HepG2 (cell line): Measurements from ENCODE around the gene HSPA1A. TPM values are rescaled to one million over a fixed set of nuclear protein-coding genes. Genes with fewer than 3 reads are reported as not detected.

Source experiments
- ARID3A ChIP-seq: IDR thresholded peaks from 2 replicates; pipeline ENCODE4 v1.6.1; 2012; ENCODE audit warnings: low read depth, low read length, improper control_type of control experiment
- CEBPZ ChIP-seq: IDR thresholded peaks from 2 replicates; pipeline ENCODE4 v1.6.1; 2012; ENCODE audit warnings: low read length, improper control_type of control experiment
- GLI4 ChIP-seq: sonication (generic); formaldehyde crosslinking; IDR thresholded peaks from 2 replicates; pipeline ENCODE4 v1.5.1; 2020; ENCODE audit warnings: missing genetic modification reagents, mild to moderate bottlenecking, moderate library complexity, borderline replicate concordance
- HMG20B ChIP-seq: conservative IDR thresholded peaks from 2 replicates; pipeline ENCODE4 v1.6.1; 2016; ENCODE audit warnings: missing genetic modification reagents, missing compliant biosample characterization
- JUNB ChIP-seq: sonication (generic); formaldehyde crosslinking; IDR thresholded peaks from 2 replicates; pipeline ENCODE4 v1.8.0; 2022; ENCODE audit warnings: missing genetic modification reagents, mild to moderate bottlenecking, borderline replicate concordance
- NFATC3 ChIP-seq: sonication (generic); formaldehyde crosslinking; IDR thresholded peaks from 2 replicates; pipeline ENCODE4 v1.5.1; 2020; ENCODE audit warnings: mild to moderate bottlenecking, missing genetic modification reagents
- PAWR ChIP-seq: sonication (generic); formaldehyde crosslinking; IDR thresholded peaks from 2 replicates; pipeline ENCODE4 v1.4.0; 2020; ENCODE audit warnings: missing genetic modification reagents, mild to moderate bottlenecking, borderline replicate concordance
- POLR2A ChIP-seq, 2 experiments: IDR thresholded peaks; 2 replicates each; pipeline ENCODE4 v1.6.1; 2011; ENCODE audit warnings: low read depth in 2 of 2, low read length in 2 of 2, mild to moderate bottlenecking in 1 of 2, moderate library complexity in 1 of 2; ENCODE audit not compliant: insufficient read depth in 1 of 2
- RELA ChIP-seq: sonication (generic); formaldehyde crosslinking; IDR thresholded peaks from 2 replicates; pipeline ENCODE4 v1.4.0; 2020; ENCODE audit warnings: missing genetic modification reagents
- REXO4 ChIP-seq: sonication (generic); formaldehyde crosslinking; IDR thresholded peaks from 2 replicates; pipeline ENCODE4 v1.8.0; 2022; ENCODE audit warnings: missing genetic modification reagents, mild to moderate bottlenecking, borderline replicate concordance
- TEAD3 ChIP-seq: optimal IDR thresholded peaks from 2 replicates; pipeline ENCODE3; 2016; ENCODE audit warnings: borderline replicate concordance
- TGIF2 ChIP-seq: IDR thresholded peaks from 2 replicates; pipeline ENCODE4 v1.6.1; 2016; ENCODE audit warnings: control low read depth, missing compliant biosample characterization
- TMF1 ChIP-seq: sonication (generic); formaldehyde crosslinking; IDR thresholded peaks from 2 replicates; pipeline ENCODE4 v1.8.1; 2022; ENCODE audit warnings: low read depth, missing genetic modification reagents
- ZNF136 ChIP-seq: sonication (generic); formaldehyde crosslinking; IDR thresholded peaks from 2 replicates; pipeline ENCODE4 v1.8.1; 2022; ENCODE audit warnings: low read depth, mild to moderate bottlenecking, moderate library complexity, missing genetic modification reagents
- ZNF180 ChIP-seq: sonication (generic); formaldehyde crosslinking; IDR thresholded peaks from 2 replicates; pipeline ENCODE4 v1.4.0; 2020; ENCODE audit warnings: low read depth, missing genetic modification reagents, borderline replicate concordance
- ZNF205 ChIP-seq: IDR thresholded peaks from 2 replicates; pipeline ENCODE4 v1.6.1; 2018; ENCODE audit warnings: missing biosample characterization, missing genetic modification reagents
- ZNF234 ChIP-seq: sonication (generic); formaldehyde crosslinking; conservative IDR thresholded peaks from 2 replicates; pipeline ENCODE4 v1.5.1; 2020; ENCODE audit warnings: mild to moderate bottlenecking, missing genetic modification reagents
- ZNF253 ChIP-seq: sonication (generic); formaldehyde crosslinking; IDR thresholded peaks from 2 replicates; pipeline ENCODE4 v1.8.0; 2022; ENCODE audit warnings: mild to moderate bottlenecking, missing genetic modification reagents, borderline replicate concordance
- ZNF296 ChIP-seq: sonication (generic); formaldehyde crosslinking; conservative IDR thresholded peaks from 2 replicates; pipeline ENCODE4 v1.5.0; 2020; ENCODE audit warnings: mild to moderate bottlenecking, missing genetic modification reagents
- ZNF577 ChIP-seq: sonication (generic); formaldehyde crosslinking; IDR thresholded peaks from 2 replicates; pipeline ENCODE4 v1.4.0; 2020; ENCODE audit warnings: mild to moderate bottlenecking, low read depth, missing genetic modification reagents, borderline replicate concordance
- polyA plus RNA-seq, 8 experiments: library from polyadenylated mRNA; depleted of rRNA in 3 of 8; stranded (reverse) in 7 of 8; unstranded in 1 of 8; fragments of >200 nt; fragmentation: Illumina TruSeq in 4 of 8; extraction: Trizol in 4 of 8; gene quantifications; 2 replicates each; pipeline versions ENCODE4 v1.2.1 to v1.2.3, GENCODE V29; 2011 to 2016; ENCODE audit warnings: low read depth in 4 of 8, missing spikeins in 1 of 8, mixed read lengths in 1 of 8; ENCODE audit not compliant: insufficient read depth in 1 of 8
- total RNA-seq, 5 experiments: library from RNA; depleted of rRNA; stranded (reverse); fragments of >200 nt; fragmentation: Illumina TruSeq; extraction: Trizol; gene quantifications; 2 replicates each; pipeline ENCODE4 v1.2.3, GENCODE V29; 2016; ENCODE audit warnings: low read depth in 1 of 5
- TF ChIP-seq, protein P1 (sequence below): sonication (generic); formaldehyde crosslinking; IDR thresholded peaks from 2 replicates; pipeline ENCODE4 v1.8.1; 2023; ENCODE audit warnings: mild to moderate bottlenecking, moderate library complexity, missing genetic modification reagents
- TF ChIP-seq, protein P2 (sequence below): IDR thresholded peaks from 2 replicates; pipeline ENCODE4 v1.6.1; 2016

Gene HSPA1A
- total and polyA plus RNA-seq, 2 of the 13 experiments (the other 11 are each of a cell fraction or from before 2014, with no cell fraction given), result 44.5 to 85.0 TPM

DNA sequence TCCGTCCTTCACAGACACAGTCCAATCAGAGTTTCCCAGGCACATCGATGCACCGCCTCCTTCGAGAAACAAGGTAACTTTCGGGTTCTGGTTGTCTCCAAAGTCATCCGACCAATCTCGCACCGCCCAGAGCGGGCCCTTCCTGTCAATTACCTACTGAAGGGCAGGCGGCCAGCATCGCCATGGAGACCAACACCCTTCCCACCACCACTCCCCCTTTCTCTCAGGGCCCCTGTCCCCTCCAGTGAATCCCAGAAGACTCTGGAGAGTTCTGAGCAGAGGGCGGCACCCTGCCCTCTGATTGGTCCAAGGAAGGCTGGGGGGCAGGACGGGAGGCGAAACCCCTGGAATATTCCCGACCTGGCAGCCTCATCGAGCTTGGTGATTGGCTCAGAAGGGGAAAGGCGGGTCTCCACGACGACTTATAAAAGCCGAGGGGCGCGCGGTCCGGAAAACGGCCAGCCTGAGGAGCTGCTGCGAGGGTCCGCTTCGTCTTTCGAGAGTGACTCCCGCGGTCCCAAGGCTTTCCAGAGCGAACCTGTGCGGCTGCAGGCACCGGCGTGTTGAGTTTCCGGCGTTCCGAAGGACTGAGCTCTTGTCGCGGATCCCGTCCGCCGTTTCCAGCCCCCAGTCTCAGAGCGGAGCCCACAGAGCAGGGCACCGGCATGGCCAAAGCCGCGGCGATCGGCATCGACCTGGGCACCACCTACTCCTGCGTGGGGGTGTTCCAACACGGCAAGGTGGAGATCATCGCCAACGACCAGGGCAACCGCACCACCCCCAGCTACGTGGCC is 12.1 kb downstream of the HSPA1A start, which contains the start of gene HSPA1B (continued):
- peak; percentile 70 for TF ChIP-seq HMG20B
- TF ChIP-seq TGIF2, result no peak
- TF ChIP-seq ZNF205, result peak; percentile 21; the same call in 1 of the 2 replicates
- peak; percentile 53 for TF ChIP-seq TEAD3
- TF ChIP-seq JUNB (CRISPR knock-in tag), result no peak
- TF ChIP-seq GLI4 (CRISPR knock-in tag), result peak; percentile 72; the same call in 1 of the 2 replicates
- TF ChIP-seq ZNF180 (CRISPR knock-in tag), result peak; percentile 91; the same call in 1 of the 2 replicates
- 0 out of 2 replicates have a peak, but pooled peaks have one; percentile 74 for TF ChIP-seq TMF1 (CRISPR knock-in tag)
- peak; percentile 62; the same call in 1 of the 2 replicates for TF ChIP-seq NFATC3
- TF ChIP-seq ZNF136 (CRISPR knock-in tag), result 0 out of 2 replicates have a peak, but pooled peaks have one; percentile 83
- peak; percentile 92; the same call in 1 of the 2 replicates for TF ChIP-seq ZNF296
- TF ChIP-seq ZNF577, result no peak
- TF ChIP-seq, protein P1, sequence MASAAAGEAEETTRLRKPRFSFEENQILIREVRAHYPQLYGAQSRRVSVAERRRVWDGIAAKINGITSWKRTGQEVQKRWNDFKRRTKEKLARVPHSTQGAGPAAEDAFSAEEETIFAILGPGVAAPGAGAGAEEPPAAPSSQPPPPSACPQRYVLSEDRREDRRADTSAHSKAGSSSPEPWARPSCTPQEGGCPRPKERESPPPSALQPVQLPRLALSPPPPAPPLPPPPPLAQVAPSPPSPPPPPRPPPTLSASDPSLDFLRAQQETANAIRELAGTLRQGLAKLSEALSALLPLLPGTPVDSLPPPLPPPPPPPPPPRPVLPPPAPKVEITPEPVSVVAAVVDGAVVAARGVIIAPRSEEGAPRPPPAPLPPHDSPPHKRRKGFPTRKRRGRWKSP (CRISPR knock-in tag), result peak; percentile 92
- 0 out of 2 replicates have a peak, but pooled peaks have one; percentile 17 for TF ChIP-seq ARID3A
- TF ChIP-seq PAWR (CRISPR knock-in tag), result no peak
- 0 out of 2 replicates have a peak, but pooled peaks have one; percentile 40 for TF ChIP-seq REXO4 (CRISPR knock-in tag)
- peak; percentile 31; the same call in 1 of the 2 replicates for TF ChIP-seq RELA (CRISPR knock-in tag)
- TF ChIP-seq POLR2A (IDR thresholded peaks at IDR 0.05; ENCODE audit: insufficient read depth in 1 of 2, low read depth in 2 of 2, low read length in 2 of 2), result peak; percentile 100
- TF ChIP-seq, protein P2, sequence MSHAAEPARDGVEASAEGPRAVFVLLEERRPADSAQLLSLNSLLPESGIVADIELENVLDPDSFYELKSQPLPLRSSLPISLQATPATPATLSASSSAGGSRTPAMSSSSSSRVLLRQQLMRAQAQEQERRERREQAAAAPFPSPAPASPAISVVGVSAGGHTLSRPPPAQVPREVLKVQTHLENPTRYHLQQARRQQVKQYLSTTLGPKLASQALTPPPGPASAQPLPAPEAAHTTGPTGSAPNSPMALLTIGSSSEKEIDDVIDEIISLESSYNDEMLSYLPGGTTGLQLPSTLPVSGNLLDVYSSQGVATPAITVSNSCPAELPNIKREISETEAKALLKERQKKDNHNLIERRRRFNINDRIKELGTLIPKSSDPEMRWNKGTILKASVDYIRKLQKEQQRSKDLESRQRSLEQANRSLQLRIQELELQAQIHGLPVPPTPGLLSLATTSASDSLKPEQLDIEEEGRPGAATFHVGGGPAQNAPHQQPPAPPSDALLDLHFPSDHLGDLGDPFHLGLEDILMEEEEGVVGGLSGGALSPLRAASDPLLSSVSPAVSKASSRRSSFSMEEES (CRISPR knock-in tag), result peak; percentile 70
- 0 out of 2 replicates have a peak, but pooled peaks have one; percentile 33 for TF ChIP-seq CEBPZ
- TF ChIP-seq ZNF253 (CRISPR knock-in tag), result no peak
- 0 out of 2 replicates have a peak, but pooled peaks have one; percentile 40 for TF ChIP-seq ZNF234 (CRISPR knock-in tag)
